Muscle of back (tissue), 11 donors: ENCODE measurements around the gene FMO5. TPM values are rescaled to one million over a fixed set of nuclear protein-coding genes. Genes with fewer than 3 reads are reported as not detected.

ENCODE experiments used
- DNase-seq, 3 donors: peaks; one replicate each; pipeline versions ENCODE4 v3.0.0 to v3.0.0-alpha.2; 2013
- polyA plus RNA-seq, 10 donors: library from polyadenylated mRNA; unstranded; fragments of 120-200 nt; gene quantifications; one replicate each; pipeline ENCODE4 v1.2.1, GENCODE V29; 2013; ENCODE audit not compliant: insufficient read length in 10 of 10

Gene FMO5
- polyA plus RNA-seq, 10 donors: 1.8 to 3.2 (median 2.4) TPM

GRCh38 chr1:147151244-147151643 lies 73.9 kb downstream of the FMO5 start:
- no peak for DNase-seq

GRCh38 chr1:147142886-147143285 lies 82.3 kb downstream of the FMO5 start:
- DNase-seq: no peak

Other genes starting within 250 kb of the FMO5 start
- gene PRKAB2, start 52.9 kb downstream of the FMO5 start, polyA plus RNA-seq: 10 to 100 TPM; 24.9 to 54.0 (median 37.2) TPM
- 10 to 100 TPM; 16.7 to 33.1 (median 22.8) TPM for gene CHD1L, start 17.3 kb upstream of the FMO5 start, polyA plus RNA-seq